SK-N-SH (cell line): ENCODE data around the gene TAC3. TPM values are rescaled to one million over a fixed set of nuclear protein-coding genes. Genes with fewer than 3 reads are reported as not detected.

ENCODE experiments used
- CTCF ChIA-PET: fragments of 300-600, 350-600 bp; formaldehyde crosslinking; extraction: SDS; loops from one replicate; lab custom pipeline; 2021; lab: Yijun Ruan, JAX
- POLR2A ChIA-PET: fragments of 350-600 bp; sonication (Branson Sonifier 250); formaldehyde crosslinking; extraction: SDS; loops from one replicate; lab custom pipeline; 2020; ENCODE audit warnings: antibody characterized with exemption, inconsistent platforms; lab: Yijun Ruan, JAX
- DNase-seq: peaks from one replicate; pipeline ENCODE4 v3.0.0; 2012
- H2AFZ ChIP-seq: fragments of 200-600 bp; sonication (generic); 2 replicates; pipeline ENCODE4 v1.8.1; 2016; ENCODE audit warnings: antibody characterized with exemption, mild to moderate bottlenecking, low read depth
- H3F3A ChIP-seq: fragments of 200-600 bp; sonication (generic); replicated peaks from 2 replicates; pipeline ENCODE3; 2016; ENCODE audit warnings: antibody characterized with exemption, mild to moderate bottlenecking; ENCODE audit not compliant: insufficient read depth
- H3K27ac ChIP-seq, 2 experiments: fragments of 200-500 bp in 1 of 2; fragments of 200-600 bp in 1 of 2; sonication (Bioruptor generic) in 1 of 2; sonication (generic), shearing (Covaris generic) in 1 of 2; 2 replicates each; pipeline versions ENCODE4 v1.5.1 to v1.6.1; 2014 to 2016; ENCODE audit warnings: low read depth in 2 of 2, inconsistent platforms in 1 of 2, low read length in 1 of 2, mild to moderate bottlenecking in 1 of 2, mixed read lengths in 1 of 2
- H3K27me3 ChIP-seq: fragments of 200-600 bp; sonication (generic), shearing (Covaris generic); 2 replicates; pipeline ENCODE4 v1.6.1; 2016; ENCODE audit warnings: mixed run types; ENCODE audit not compliant: insufficient read depth
- H3K36me3 ChIP-seq, 2 experiments: fragments of 200-500 bp in 1 of 2; fragments of 200-600 bp in 1 of 2; sonication (Bioruptor generic) in 1 of 2; sonication (generic) in 1 of 2; replicated peaks in 1 of 2; 2 replicates each; pipeline versions ENCODE3 to v1.5.1; 2014 to 2016; ENCODE audit warnings: low read length in 1 of 2, mild to moderate bottlenecking in 1 of 2; ENCODE audit not compliant: insufficient read depth in 2 of 2, control insufficient read depth in 1 of 2
- H3K4me1 ChIP-seq, 2 experiments: fragments of 200-500 bp in 1 of 2; fragments of 200-600 bp in 1 of 2; sonication (Bioruptor generic) in 1 of 2; sonication (generic), shearing (Covaris generic) in 1 of 2; 2 replicates each; pipeline versions ENCODE4 v1.5.1 to v1.6.1; 2014 to 2016; ENCODE audit warnings: low read depth in 1 of 2, low read length in 1 of 2, mixed run types in 1 of 2; ENCODE audit not compliant: insufficient read depth in 2 of 2, control insufficient read depth in 1 of 2
- H3K4me2 ChIP-seq: fragments of 200-600 bp; sonication (generic), shearing (Covaris generic); 2 replicates; pipeline ENCODE4 v1.6.1; 2017; ENCODE audit warnings: mixed run types
- H3K4me3 ChIP-seq, 2 experiments: fragments of 200-500 bp in 1 of 2; fragments of 200-600 bp in 1 of 2; sonication (Bioruptor generic) in 1 of 2; sonication (generic), shearing (Covaris generic) in 1 of 2; 2 replicates each; pipeline versions ENCODE4 v1.5.1 to v1.8.1; 2014 to 2016; ENCODE audit warnings: low read depth in 2 of 2, inconsistent platforms in 1 of 2, low read length in 1 of 2, mild to moderate bottlenecking in 1 of 2, mixed read lengths in 1 of 2, moderate library complexity in 1 of 2
- H3K79me2 ChIP-seq: fragments of 200-600 bp; sonication (generic); 2 replicates; pipeline ENCODE4 v1.8.1; 2017; ENCODE audit warnings: mild to moderate bottlenecking; ENCODE audit not compliant: insufficient read depth
- H3K9ac ChIP-seq: fragments of 200-600 bp; sonication (generic); 2 replicates; pipeline ENCODE4 v1.6.1; 2017; ENCODE audit warnings: mixed run types
- H3K9me2 ChIP-seq: fragments of 200-600 bp; sonication (generic); 2 replicates; pipeline ENCODE4 v1.6.1; 2017; ENCODE audit warnings: mixed run types
- H3K9me3 ChIP-seq: fragments of 200-600 bp; sonication (generic); 2 replicates; pipeline ENCODE4 v1.6.1; 2017; ENCODE audit warnings: mixed run types, mild to moderate bottlenecking, moderate library complexity
- H4K20me1 ChIP-seq: fragments of 200-600 bp; sonication (generic); 2 replicates; pipeline ENCODE4 v1.6.1; 2017; ENCODE audit warnings: mild to moderate bottlenecking, mixed run types; ENCODE audit not compliant: insufficient read depth
- EP300 ChIP-seq, 2 experiments: IDR thresholded peaks; 2 replicates each; pipeline versions ENCODE4 v1.4.0 to v1.6.1; 2012; ENCODE audit warnings: borderline replicate concordance in 1 of 2, low read depth in 1 of 2, low read length in 1 of 2
- FOSL2 ChIP-seq: IDR thresholded peaks from 2 replicates; pipeline ENCODE4 v1.4.0; 2012; ENCODE audit warnings: low read depth, mild to moderate bottlenecking, moderate library complexity, borderline replicate concordance
- FOXJ3 ChIP-seq: sonication (generic); formaldehyde crosslinking; IDR thresholded peaks from 2 replicates; pipeline ENCODE4 v1.5.1; 2020; ENCODE audit warnings: mild to moderate bottlenecking, missing genetic modification reagents
- FOXM1 ChIP-seq: IDR thresholded peaks from 2 replicates; pipeline ENCODE4 v1.4.0; 2012; ENCODE audit warnings: low read depth, mild to moderate bottlenecking
- GABPA ChIP-seq: IDR thresholded peaks from 2 replicates; pipeline ENCODE4 v1.4.0; 2012; ENCODE audit warnings: low read depth, mild to moderate bottlenecking
- JUND ChIP-seq: IDR thresholded peaks from 2 replicates; pipeline ENCODE4 v1.4.0; 2012
- MEF2A ChIP-seq: IDR thresholded peaks from 2 replicates; pipeline ENCODE4 v1.4.0; 2012; ENCODE audit warnings: low read depth, borderline replicate concordance
- NRF1 ChIP-seq: IDR thresholded peaks from 2 replicates; pipeline ENCODE4 v1.6.1; 2012; ENCODE audit warnings: low read depth, mild to moderate bottlenecking, low read length
- RFX5 ChIP-seq: IDR thresholded peaks from 2 replicates; pipeline ENCODE4 v1.6.1; 2012; ENCODE audit warnings: mild to moderate bottlenecking, improper control_type of control experiment, low read length
- RXRA ChIP-seq: IDR thresholded peaks from 2 replicates; pipeline ENCODE4 v1.4.0; 2012; ENCODE audit warnings: low read depth, mild to moderate bottlenecking, borderline replicate concordance
- SMC3 ChIP-seq: IDR thresholded peaks from 2 replicates; pipeline ENCODE4 v1.6.1; 2012; ENCODE audit warnings: low read depth, low read length, improper control_type of control experiment
- TAF1 ChIP-seq: IDR thresholded peaks from 2 replicates; pipeline ENCODE4 v1.6.1; 2012; ENCODE audit warnings: low read depth, mild to moderate bottlenecking, low read length, moderate library complexity, borderline replicate concordance
- TEAD4 ChIP-seq: IDR thresholded peaks from 2 replicates; pipeline ENCODE4 v1.4.0; 2012; ENCODE audit warnings: mild to moderate bottlenecking, borderline replicate concordance; ENCODE audit not compliant: insufficient read depth
- YY1 ChIP-seq: IDR thresholded peaks from 2 replicates; pipeline ENCODE4 v1.4.0; 2012; ENCODE audit warnings: low read depth, mild to moderate bottlenecking
- WGBS: methylation state at CpG from one replicate; pipeline ENCODE4 v1.1.6; 2017; ENCODE audit warnings: low lambda C conversion rate; 5-methylcytosine and 5-hydroxymethylcytosine counted together
- polyA plus RNA-seq, 3 experiments: library from polyadenylated mRNA; depleted of rRNA; stranded (reverse); fragments of >200 nt; gene quantifications; 2 replicates each; pipeline ENCODE4 v1.2.3, GENCODE V29; 2012
- TF ChIP-seq, protein P1 (sequence below): fragments of 150-350 bp; IDR thresholded peaks from 2 replicates; pipeline ENCODE4 v1.6.1; 2017; ENCODE audit warnings: antibody characterized with exemption, low read length, low read depth, borderline replicate concordance
- TF ChIP-seq, protein P2 (sequence below): IDR thresholded peaks from 2 replicates; pipeline ENCODE4 v1.6.1; 2012; ENCODE audit warnings: mild to moderate bottlenecking, low read depth, low read length, moderate library complexity
- TF ChIP-seq, protein P3 (sequence below): IDR thresholded peaks from 2 replicates; pipeline ENCODE4; 2012
- TF ChIP-seq, protein P4 (sequence below): IDR thresholded peaks from 2 replicates; pipeline ENCODE4 v1.4.0; 2012; ENCODE audit warnings: low read depth, borderline replicate concordance
- TF ChIP-seq, protein P5 (sequence below): fragments of 150-350 bp; IDR thresholded peaks from 2 replicates; pipeline ENCODE4 v1.6.1; 2016; ENCODE audit warnings: mild to moderate bottlenecking, low read depth, low read length
- TF ChIP-seq, protein P6 (sequence below): IDR thresholded peaks from 2 replicates; pipeline ENCODE4 v1.4.0; 2012; ENCODE audit warnings: low read depth, borderline replicate concordance
- TF ChIP-seq, protein P7 (sequence below): IDR thresholded peaks from 2 replicates; pipeline ENCODE4 v1.4.0; 2012; ENCODE audit warnings: low read depth

TAC3 gene
- polyA plus RNA-seq, 1 of the 3 experiments (the other 2 are of a cell fraction), result not detected

DNA sequence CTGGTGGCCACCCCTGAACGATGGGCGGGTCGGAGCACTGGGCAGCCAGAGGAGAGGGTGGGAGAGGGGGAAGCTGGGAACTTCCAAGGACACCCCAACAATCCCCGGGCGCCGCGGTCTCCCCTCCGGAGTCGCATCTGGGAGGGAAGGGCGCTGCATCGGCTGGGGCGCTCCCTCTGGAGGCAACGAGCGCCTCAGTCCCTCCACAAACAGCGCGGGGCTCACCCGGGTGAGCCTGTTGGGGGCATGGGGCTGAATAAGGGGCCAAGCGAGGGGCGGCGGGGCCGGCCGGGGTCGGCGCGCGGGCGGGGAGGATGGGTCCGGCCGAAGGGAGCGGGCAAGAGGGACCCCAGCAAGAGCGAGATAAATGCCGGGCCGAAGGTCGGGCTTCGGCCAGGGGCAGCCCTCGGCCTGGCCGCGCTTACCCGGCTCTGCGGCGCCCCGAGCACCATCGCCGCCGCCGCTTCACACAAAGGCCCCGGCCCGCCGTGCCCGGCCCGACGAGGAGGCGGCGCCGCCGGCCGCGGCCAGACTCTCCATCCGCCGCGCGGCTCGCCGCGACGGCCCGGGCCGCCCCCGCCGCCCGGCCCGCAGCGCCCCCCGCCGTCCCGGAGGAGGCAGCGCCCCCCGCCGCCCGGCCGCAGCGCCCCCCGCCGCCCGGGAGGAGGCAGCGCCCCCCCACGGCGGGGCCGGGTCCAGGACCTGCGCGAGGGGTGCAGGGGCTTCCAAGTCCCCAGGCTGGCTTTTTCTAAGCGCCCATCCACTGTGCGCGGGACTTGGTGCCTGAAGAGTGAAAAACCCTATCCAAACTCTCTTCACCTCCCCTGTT, 10.1 kb downstream of the TAC3 start, which contains the start of gene ZBTB39:
Gene ZBTB39, minus strand, starts transcription at position 567 of the 829 bp plus-strand sequence. CDS start 1,629 bp downstream, outside the sequence.
- H3K36me3 ChIP-seq, result peaks cover 14 to 36% of the 10 kb centered on the region in 2 experiments
- H3K4me1 ChIP-seq, result peaks cover 6 to 14% of the 10 kb centered on the region in 2 experiments; a peak in 3 of 4 replicates
- no peaks in the 10 kb centered on the region for H3K9me2 ChIP-seq
- H3K9me3 ChIP-seq, result no peaks in the 10 kb centered on the region
- peak within 1 kb of the TSS; percentile 79 for H2AFZ ChIP-seq
- H3K4me2 ChIP-seq, result peak within 1 kb of the TSS; percentile 94
- peaks cover 28% of the 10 kb centered on the region for H3K79me2 ChIP-seq
- peak within 1 kb of the TSS; percentile 89 to 100 for H3K4me3 ChIP-seq
- H3F3A ChIP-seq, result no peaks in the 10 kb centered on the region
- peak within 1 kb of the TSS; percentile 34 to 69; a peak in 2 of 4 replicates for H3K27ac ChIP-seq
- peak; percentile 99 for DNase-seq
- 1% methylated on average over 9 of the region's 94 CpGs for WGBS
- H3K9ac ChIP-seq, result peak within 1 kb of the TSS; percentile 91
- CTCF ChIA-PET, result interaction anchor here (0.6 to 15.0 kb wide), 31 partner anchors 10 to 892 kb away, joined by 3 to 257 read pairs (median 4); partner anchors contain the start of genes HSD17B6, MYO1A, STAT6 and TAC3
- POLR2A ChIA-PET, result interaction anchor here (1.2 kb wide), 1 partner anchor 375 kb away, joined by 3 read pairs; no protein-coding TSS in a partner anchor
- no peaks in the 10 kb centered on the region for H3K27me3 ChIP-seq
- H4K20me1 ChIP-seq, result peaks cover 12% of the 10 kb centered on the region
- TF ChIP-seq RFX5 (no peak), GABPA (peak; percentile 26; the same call in 1 of the 2 replicates), TAF1 (peak; percentile 33; the same call in 1 of the 2 replicates), FOXJ3 (CRISPR knock-in tag) (no peak), MEF2A (no peak), YY1 (no peak), RXRA (no peak), SMC3 (no peak), TEAD4 (no peak), NRF1 (0 out of 2 replicates have a peak, but pooled peaks have one; percentile 9), FOXM1 (0 out of 2 replicates have a peak, but pooled peaks have one; percentile 49), EP300 (IDR thresholded peaks at IDR 0.05; ENCODE audit: borderline replicate concordance in 1 of 2, low read depth in 1 of 2, low read length in 1 of 2) (no peak), JUND (no peak), FOSL2 (no peak)
- TF ChIP-seq, protein P1, sequence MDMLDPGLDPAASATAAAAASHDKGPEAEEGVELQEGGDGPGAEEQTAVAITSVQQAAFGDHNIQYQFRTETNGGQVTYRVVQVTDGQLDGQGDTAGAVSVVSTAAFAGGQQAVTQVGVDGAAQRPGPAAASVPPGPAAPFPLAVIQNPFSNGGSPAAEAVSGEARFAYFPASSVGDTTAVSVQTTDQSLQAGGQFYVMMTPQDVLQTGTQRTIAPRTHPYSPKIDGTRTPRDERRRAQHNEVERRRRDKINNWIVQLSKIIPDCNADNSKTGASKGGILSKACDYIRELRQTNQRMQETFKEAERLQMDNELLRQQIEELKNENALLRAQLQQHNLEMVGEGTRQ, result no peak
- TF ChIP-seq, protein P2, sequence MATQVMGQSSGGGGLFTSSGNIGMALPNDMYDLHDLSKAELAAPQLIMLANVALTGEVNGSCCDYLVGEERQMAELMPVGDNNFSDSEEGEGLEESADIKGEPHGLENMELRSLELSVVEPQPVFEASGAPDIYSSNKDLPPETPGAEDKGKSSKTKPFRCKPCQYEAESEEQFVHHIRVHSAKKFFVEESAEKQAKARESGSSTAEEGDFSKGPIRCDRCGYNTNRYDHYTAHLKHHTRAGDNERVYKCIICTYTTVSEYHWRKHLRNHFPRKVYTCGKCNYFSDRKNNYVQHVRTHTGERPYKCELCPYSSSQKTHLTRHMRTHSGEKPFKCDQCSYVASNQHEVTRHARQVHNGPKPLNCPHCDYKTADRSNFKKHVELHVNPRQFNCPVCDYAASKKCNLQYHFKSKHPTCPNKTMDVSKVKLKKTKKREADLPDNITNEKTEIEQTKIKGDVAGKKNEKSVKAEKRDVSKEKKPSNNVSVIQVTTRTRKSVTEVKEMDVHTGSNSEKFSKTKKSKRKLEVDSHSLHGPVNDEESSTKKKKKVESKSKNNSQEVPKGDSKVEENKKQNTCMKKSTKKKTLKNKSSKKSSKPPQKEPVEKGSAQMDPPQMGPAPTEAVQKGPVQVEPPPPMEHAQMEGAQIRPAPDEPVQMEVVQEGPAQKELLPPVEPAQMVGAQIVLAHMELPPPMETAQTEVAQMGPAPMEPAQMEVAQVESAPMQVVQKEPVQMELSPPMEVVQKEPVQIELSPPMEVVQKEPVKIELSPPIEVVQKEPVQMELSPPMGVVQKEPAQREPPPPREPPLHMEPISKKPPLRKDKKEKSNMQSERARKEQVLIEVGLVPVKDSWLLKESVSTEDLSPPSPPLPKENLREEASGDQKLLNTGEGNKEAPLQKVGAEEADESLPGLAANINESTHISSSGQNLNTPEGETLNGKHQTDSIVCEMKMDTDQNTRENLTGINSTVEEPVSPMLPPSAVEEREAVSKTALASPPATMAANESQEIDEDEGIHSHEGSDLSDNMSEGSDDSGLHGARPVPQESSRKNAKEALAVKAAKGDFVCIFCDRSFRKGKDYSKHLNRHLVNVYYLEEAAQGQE, result no peak
- TF ChIP-seq, protein P3, sequence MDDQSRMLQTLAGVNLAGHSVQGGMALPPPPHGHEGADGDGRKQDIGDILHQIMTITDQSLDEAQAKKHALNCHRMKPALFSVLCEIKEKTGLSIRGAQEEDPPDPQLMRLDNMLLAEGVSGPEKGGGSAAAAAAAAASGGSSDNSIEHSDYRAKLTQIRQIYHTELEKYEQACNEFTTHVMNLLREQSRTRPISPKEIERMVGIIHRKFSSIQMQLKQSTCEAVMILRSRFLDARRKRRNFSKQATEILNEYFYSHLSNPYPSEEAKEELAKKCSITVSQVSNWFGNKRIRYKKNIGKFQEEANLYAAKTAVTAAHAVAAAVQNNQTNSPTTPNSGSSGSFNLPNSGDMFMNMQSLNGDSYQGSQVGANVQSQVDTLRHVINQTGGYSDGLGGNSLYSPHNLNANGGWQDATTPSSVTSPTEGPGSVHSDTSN, result no peak
- TF ChIP-seq, protein P4, sequence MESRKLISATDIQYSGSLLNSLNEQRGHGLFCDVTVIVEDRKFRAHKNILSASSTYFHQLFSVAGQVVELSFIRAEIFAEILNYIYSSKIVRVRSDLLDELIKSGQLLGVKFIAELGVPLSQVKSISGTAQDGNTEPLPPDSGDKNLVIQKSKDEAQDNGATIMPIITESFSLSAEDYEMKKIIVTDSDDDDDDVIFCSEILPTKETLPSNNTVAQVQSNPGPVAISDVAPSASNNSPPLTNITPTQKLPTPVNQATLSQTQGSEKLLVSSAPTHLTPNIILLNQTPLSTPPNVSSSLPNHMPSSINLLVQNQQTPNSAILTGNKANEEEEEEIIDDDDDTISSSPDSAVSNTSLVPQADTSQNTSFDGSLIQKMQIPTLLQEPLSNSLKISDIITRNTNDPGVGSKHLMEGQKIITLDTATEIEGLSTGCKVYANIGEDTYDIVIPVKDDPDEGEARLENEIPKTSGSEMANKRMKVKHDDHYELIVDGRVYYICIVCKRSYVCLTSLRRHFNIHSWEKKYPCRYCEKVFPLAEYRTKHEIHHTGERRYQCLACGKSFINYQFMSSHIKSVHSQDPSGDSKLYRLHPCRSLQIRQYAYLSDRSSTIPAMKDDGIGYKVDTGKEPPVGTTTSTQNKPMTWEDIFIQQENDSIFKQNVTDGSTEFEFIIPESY, result no peak
- TF ChIP-seq, protein P5, sequence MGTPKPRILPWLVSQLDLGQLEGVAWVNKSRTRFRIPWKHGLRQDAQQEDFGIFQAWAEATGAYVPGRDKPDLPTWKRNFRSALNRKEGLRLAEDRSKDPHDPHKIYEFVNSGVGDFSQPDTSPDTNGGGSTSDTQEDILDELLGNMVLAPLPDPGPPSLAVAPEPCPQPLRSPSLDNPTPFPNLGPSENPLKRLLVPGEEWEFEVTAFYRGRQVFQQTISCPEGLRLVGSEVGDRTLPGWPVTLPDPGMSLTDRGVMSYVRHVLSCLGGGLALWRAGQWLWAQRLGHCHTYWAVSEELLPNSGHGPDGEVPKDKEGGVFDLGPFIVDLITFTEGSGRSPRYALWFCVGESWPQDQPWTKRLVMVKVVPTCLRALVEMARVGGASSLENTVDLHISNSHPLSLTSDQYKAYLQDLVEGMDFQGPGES, result no peak
- TF ChIP-seq, protein P6, sequence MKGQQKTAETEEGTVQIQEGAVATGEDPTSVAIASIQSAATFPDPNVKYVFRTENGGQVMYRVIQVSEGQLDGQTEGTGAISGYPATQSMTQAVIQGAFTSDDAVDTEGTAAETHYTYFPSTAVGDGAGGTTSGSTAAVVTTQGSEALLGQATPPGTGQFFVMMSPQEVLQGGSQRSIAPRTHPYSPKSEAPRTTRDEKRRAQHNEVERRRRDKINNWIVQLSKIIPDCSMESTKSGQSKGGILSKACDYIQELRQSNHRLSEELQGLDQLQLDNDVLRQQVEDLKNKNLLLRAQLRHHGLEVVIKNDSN, result no peak
- TF ChIP-seq, protein P7, sequence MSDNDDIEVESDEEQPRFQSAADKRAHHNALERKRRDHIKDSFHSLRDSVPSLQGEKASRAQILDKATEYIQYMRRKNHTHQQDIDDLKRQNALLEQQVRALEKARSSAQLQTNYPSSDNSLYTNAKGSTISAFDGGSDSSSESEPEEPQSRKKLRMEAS, result no peak
